NCI-H82 treated with DMSO at 0.1 percent for 48 hours (cell line): ENCODE data around the gene C10orf67.

Experiments used
- DNase-seq: peaks from one replicate; lab custom pipeline; 2025; ENCODE audit not compliant: unreplicated experiment; lab: John Stamatoyannopoulos, UW

The C10orf67 gene

GRCh38 chr10:23174074-23174976 lies 170.3 kb downstream of the C10orf67 start:
- DNase-seq: no peak

GRCh38 chr10:23173214-23174073 lies 171.2 kb downstream of the C10orf67 start:
- DNase-seq: no peak

GRCh38 chr10:23172429-23173213 lies 172.0 kb downstream of the C10orf67 start:
- DNase-seq: no peak

- DNase-seq: no peak
These were observed 173.2 kb downstream of the C10orf67 start for GRCh38 chr10:23171232-23171876.

- peak; percentile 20 for DNase-seq
These were observed 186.2 kb downstream of the C10orf67 start for GRCh38 chr10:23158370-23158769.

- DNase-seq: peak; percentile 38
These were observed 186.8 kb downstream of the C10orf67 start for GRCh38 chr10:23157691-23158369.

GRCh38 chr10:23157239-23157681 lies 187.3 kb downstream of the C10orf67 start:
- no peak for DNase-seq

GRCh38 chr10:23156447-23157150 lies 188.0 kb downstream of the C10orf67 start:
- no peak for DNase-seq

- no peak for DNase-seq
These were observed 189.4 kb downstream of the C10orf67 start for GRCh38 chr10:23155169-23155568.
